HepG2 (cell line): ENCODE measurements around the gene MLANA. TPM values are rescaled to one million over a fixed set of nuclear protein-coding genes. Genes with fewer than 3 reads are reported as not detected.

ENCODE experiments used
- ATAC-seq: fragments of 200-7000 bp; cut with Tn5 transposase; 3 replicates; pipeline ENCODE4 v1.9.1; 2020; ENCODE audit warnings: mild to moderate bottlenecking, moderate library complexity
- BruUV-seq: library from RNA; stranded (reverse); fragments of 400-500 nt; replicated peaks from 2 replicates; lab custom pipeline; 2021; lab: Mats Ljungman, UMichigan
- CTCF ChIA-PET: fragments of 300-600 bp; formaldehyde crosslinking; extraction: SDS; loops from one replicate; lab custom pipeline; 2021; ENCODE audit warnings: low total read pairs, inconsistent platforms, low intra/inter-chr PET ratio; lab: Yijun Ruan, JAX
- POLR2A ChIA-PET: fragments of 350-600 bp; sonication (Branson Sonifier 250); formaldehyde crosslinking; loops from one replicate; lab custom pipeline; 2020; ENCODE audit warnings: antibody characterized with exemption, inconsistent platforms; lab: Yijun Ruan, JAX
- DNase-seq: peaks from one replicate; pipeline ENCODE4 v3.0.0-alpha.2; 2015; ENCODE audit warnings: low spot score
- FAIRE-seq: peaks from 3 replicates; lab custom pipeline; 2011; peaks lifted over from hg19 to GRCh38; lab: Jason Lieb, UNC
- H2AFZ ChIP-seq: one replicate; pipeline ENCODE4 v1.6.1; 2011; ENCODE audit warnings: low read length, inconsistent platforms
- H3K27ac ChIP-seq: fragments of 300-600 bp; 3 replicates; pipeline ENCODE4 v1.8.0; 2011; ENCODE audit warnings: mixed run types, mild to moderate bottlenecking, mixed read lengths, low read length, inconsistent platforms; ENCODE audit not compliant: insufficient read depth; ENCODE audit errors: extremely low read length
- H3K27me3 ChIP-seq, 2 experiments: fragments of 200-600 bp in 1 of 2; 2 replicates in 1 of 2; 3 replicates in 1 of 2; pipeline versions ENCODE4 v1.6.0 to v1.8.0; 2011; ENCODE audit warnings: low read length in 2 of 2, mild to moderate bottlenecking in 2 of 2, moderate library complexity in 2 of 2, inconsistent platforms in 1 of 2; ENCODE audit not compliant: insufficient read depth in 2 of 2, control insufficient read depth in 1 of 2
- H3K36me3 ChIP-seq, 2 experiments: fragments of 200-600 bp in 1 of 2; replicated peaks in 1 of 2; 2 replicates in 1 of 2; 3 replicates in 1 of 2; pipeline versions ENCODE4 v1.5.1 to v1.8.0; 2011; ENCODE audit warnings: low read length in 2 of 2, inconsistent platforms in 1 of 2; ENCODE audit not compliant: insufficient read depth in 2 of 2, control insufficient read depth in 1 of 2
- H3K4me1 ChIP-seq: 2 replicates; pipeline ENCODE4 v1.5.1; 2012; ENCODE audit warnings: low read length, inconsistent platforms; ENCODE audit not compliant: insufficient read depth
- H3K4me2 ChIP-seq: 2 replicates; pipeline ENCODE4 v1.6.0; 2011; ENCODE audit warnings: low read depth, low read length, inconsistent platforms
- H3K4me3 ChIP-seq, 3 experiments: fragments of 200-600 bp in 1 of 3; sonication (generic), shearing (Covaris generic) in 1 of 3; replicated peaks in 1 of 3; 2 replicates each; pipeline ENCODE4 v1.5.1; 2011 to 2016; ENCODE audit warnings: low read length in 3 of 3, inconsistent platforms in 2 of 3, low read depth in 2 of 3, mild to moderate bottlenecking in 2 of 3, control low read depth in 1 of 3, mixed read lengths in 1 of 3; ENCODE audit not compliant: insufficient read depth in 1 of 3
- H3K79me2 ChIP-seq: one replicate; pipeline ENCODE4 v1.6.1; 2011; ENCODE audit warnings: low read length, inconsistent platforms; ENCODE audit not compliant: insufficient read depth
- H3K9ac ChIP-seq: 2 replicates; pipeline ENCODE4 v1.6.0; 2011; ENCODE audit warnings: mild to moderate bottlenecking, low read depth, low read length, inconsistent platforms; ENCODE audit not compliant: insufficient read depth
- H3K9me3 ChIP-seq: 2 replicates; pipeline ENCODE4 v1.5.1; 2012; ENCODE audit warnings: mild to moderate bottlenecking, low read length
- H4K20me1 ChIP-seq: 2 replicates; pipeline ENCODE4 v1.6.0; 2011; ENCODE audit warnings: inconsistent platforms, mild to moderate bottlenecking, low read length, moderate library complexity; ENCODE audit not compliant: insufficient read depth
- ATRX ChIP-seq: sonication (generic); formaldehyde crosslinking; IDR thresholded peaks from 2 replicates; pipeline ENCODE4 v1.4.0; 2020; ENCODE audit warnings: missing genetic modification reagents, borderline replicate concordance
- DPF2 ChIP-seq: sonication (generic); formaldehyde crosslinking; IDR thresholded peaks from 2 replicates; pipeline ENCODE4 v1.4.0; 2020; ENCODE audit warnings: mild to moderate bottlenecking, low read depth, missing genetic modification reagents, borderline replicate concordance
- HHEX ChIP-seq: IDR thresholded peaks from 2 replicates; pipeline ENCODE4 v1.6.1; 2016; ENCODE audit warnings: control low read depth
- MAZ ChIP-seq, 2 experiments: sonication (generic) in 1 of 2; formaldehyde crosslinking in 1 of 2; IDR thresholded peaks; 2 replicates each; pipeline versions ENCODE4 v1.5.0 to v1.6.1; 2012 to 2020; ENCODE audit warnings: low read depth in 2 of 2, mild to moderate bottlenecking in 2 of 2, borderline replicate concordance in 1 of 2, improper control_type of control experiment in 1 of 2, low read length in 1 of 2, missing genetic modification reagents in 1 of 2, moderate library complexity in 1 of 2
- SMC3 ChIP-seq: IDR thresholded peaks from 2 replicates; pipeline ENCODE4 v1.6.1; 2011; ENCODE audit warnings: low read length, improper control_type of control experiment
- SUZ12 ChIP-seq: fragments of 150-350 bp; IDR thresholded peaks from 2 replicates; pipeline ENCODE4 v1.6.1; 2014; ENCODE audit warnings: low read depth, low read length
- ZC3H4 ChIP-seq: sonication (generic); formaldehyde crosslinking; IDR thresholded peaks from 2 replicates; pipeline ENCODE4 v1.4.0; 2020; ENCODE audit warnings: missing genetic modification reagents, borderline replicate concordance
- ZNF10 ChIP-seq: sonication (generic); formaldehyde crosslinking; IDR thresholded peaks from 2 replicates; pipeline ENCODE4 v1.4.0; 2020; ENCODE audit warnings: mild to moderate bottlenecking, low read depth, missing genetic modification reagents, borderline replicate concordance
- WGBS: methylation state at CpG from one replicate; pipeline ENCODE4 v1.1.6; 2017; ENCODE audit warnings: low lambda C conversion rate; 5-methylcytosine and 5-hydroxymethylcytosine counted together
- in situ Hi-C: cut with HindIII; loops from 2 replicates; pipeline ENCODE4 v1.10.0; 2017; ENCODE audit warnings: low pct_unique_long_range_greater_than_20kb; ENCODE audit not compliant: extremely low pct_ligation_motif_present
- intact Hi-C: fragments of 100-400 bp; cut with micrococcal nuclease; formaldehyde crosslinking; loops from one replicate; pipeline ENCODE4 v1.10.0; 2022; ENCODE audit not compliant: unreplicated experiment
- polyA plus RNA-seq, 8 experiments: library from polyadenylated mRNA; depleted of rRNA in 3 of 8; stranded (reverse) in 7 of 8; unstranded in 1 of 8; fragments of >200 nt; fragmentation: Illumina TruSeq in 4 of 8; extraction: Trizol in 4 of 8; gene quantifications; 2 replicates each; pipeline versions ENCODE4 v1.2.1 to v1.2.3, GENCODE V29; 2011 to 2016; ENCODE audit warnings: low read depth in 4 of 8, missing spikeins in 1 of 8, mixed read lengths in 1 of 8; ENCODE audit not compliant: insufficient read depth in 1 of 8
- total RNA-seq, 5 experiments: library from RNA; depleted of rRNA; stranded (reverse); fragments of >200 nt; fragmentation: Illumina TruSeq; extraction: Trizol; gene quantifications; 2 replicates each; pipeline ENCODE4 v1.2.3, GENCODE V29; 2016; ENCODE audit warnings: low read depth in 1 of 5
- TF ChIP-seq, protein P1 (sequence below): sonication (generic); formaldehyde crosslinking; IDR thresholded peaks from 2 replicates; pipeline ENCODE4 v1.4.0; 2020; ENCODE audit warnings: missing genetic modification reagents, borderline replicate concordance

Gene MLANA
- total and polyA plus RNA-seq, 2 of the 13 experiments (the other 11 are each of a cell fraction or from before 2014, with no cell fraction given) = 0.11 to 0.18 TPM

DNA sequence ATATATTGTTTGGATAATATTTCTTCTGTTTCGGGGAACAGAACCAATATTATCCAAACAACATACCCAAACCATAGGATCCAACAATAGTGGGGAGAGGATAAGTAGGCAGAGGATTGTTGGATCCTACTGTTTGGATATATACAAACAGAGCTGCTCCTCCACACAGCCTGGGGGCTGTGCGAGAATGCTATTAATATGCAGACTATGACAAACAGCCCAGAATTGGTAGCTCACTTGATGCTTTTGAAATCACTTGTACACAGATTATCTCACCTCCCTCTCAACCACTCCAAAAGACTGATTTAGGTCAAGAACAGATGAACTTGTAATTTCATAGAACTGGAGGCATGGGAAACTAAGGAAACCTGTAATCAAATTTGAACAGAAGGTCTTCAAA, 24.4 kb upstream of the MLANA start:
- no peak overlapping the region for H2AFZ ChIP-seq
- in situ Hi-C loops = no loop called here
- no peak overlapping the region for H3K9ac ChIP-seq
- no peak overlapping the region for H3K4me2 ChIP-seq
- TF ChIP-seq DPF2 (CRISPR knock-in tag) = no peak
- TF ChIP-seq ATRX (CRISPR knock-in tag) = no peak
- TF ChIP-seq ZC3H4 (CRISPR knock-in tag) = no peak
- no peak for TF ChIP-seq ZNF10 (CRISPR knock-in tag)
- TF ChIP-seq MAZ (IDR thresholded peaks at IDR 0.05; ENCODE audit: borderline replicate concordance, low read depth, low read length) = no peak
- no peak for TF ChIP-seq MAZ (CRISPR knock-in tag; IDR thresholded peaks at IDR 0.05; ENCODE audit: low read depth)
- TF ChIP-seq, protein P1, sequence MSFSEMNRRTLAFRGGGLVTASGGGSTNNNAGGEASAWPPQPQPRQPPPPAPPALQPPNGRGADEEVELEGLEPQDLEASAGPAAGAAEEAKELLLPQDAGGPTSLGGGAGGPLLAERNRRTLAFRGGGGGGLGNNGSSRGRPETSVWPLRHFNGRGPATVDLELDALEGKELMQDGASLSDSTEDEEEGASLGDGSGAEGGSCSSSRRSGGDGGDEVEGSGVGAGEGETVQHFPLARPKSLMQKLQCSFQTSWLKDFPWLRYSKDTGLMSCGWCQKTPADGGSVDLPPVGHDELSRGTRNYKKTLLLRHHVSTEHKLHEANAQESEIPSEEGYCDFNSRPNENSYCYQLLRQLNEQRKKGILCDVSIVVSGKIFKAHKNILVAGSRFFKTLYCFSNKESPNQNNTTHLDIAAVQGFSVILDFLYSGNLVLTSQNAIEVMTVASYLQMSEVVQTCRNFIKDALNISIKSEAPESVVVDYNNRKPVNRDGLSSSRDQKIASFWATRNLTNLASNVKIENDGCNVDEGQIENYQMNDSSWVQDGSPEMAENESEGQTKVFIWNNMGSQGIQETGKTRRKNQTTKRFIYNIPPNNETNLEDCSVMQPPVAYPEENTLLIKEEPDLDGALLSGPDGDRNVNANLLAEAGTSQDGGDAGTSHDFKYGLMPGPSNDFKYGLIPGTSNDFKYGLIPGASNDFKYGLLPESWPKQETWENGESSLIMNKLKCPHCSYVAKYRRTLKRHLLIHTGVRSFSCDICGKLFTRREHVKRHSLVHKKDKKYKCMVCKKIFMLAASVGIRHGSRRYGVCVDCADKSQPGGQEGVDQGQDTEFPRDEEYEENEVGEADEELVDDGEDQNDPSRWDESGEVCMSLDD (CRISPR knock-in tag) = no peak
- TF ChIP-seq SMC3 = no peak
- no peak for TF ChIP-seq SUZ12
- TF ChIP-seq HHEX (CRISPR knock-in tag) = no peak
- CTCF ChIA-PET = no interaction called here
- BruUV-seq = no TSS peak
- intact Hi-C loops = no loop called here
- FAIRE-seq = no peak
- DNase-seq = no peak
- H3K4me3 ChIP-seq = no peak overlapping the region
- WGBS = 71% methylated on average over 2 of the region's 2 CpGs
- no peaks in the 10 kb centered on the region for H3K9me3 ChIP-seq
- no peaks in the 10 kb centered on the region for H4K20me1 ChIP-seq
- H3K27ac ChIP-seq = no peak overlapping the region
- peaks cover 39% of the 10 kb centered on the region for H3K4me1 ChIP-seq
- no peak for ATAC-seq
- no peaks in the 10 kb centered on the region for H3K36me3 ChIP-seq
- POLR2A ChIA-PET = no interaction called here
- H3K79me2 ChIP-seq = no peaks in the 10 kb centered on the region
- no peaks in the 10 kb centered on the region for H3K27me3 ChIP-seq
